Activated CD8-positive, alpha-beta T cell treated with anti-CD3 and anti-CD28 coated beads for 36 hours (primary cell): Measurements from ENCODE around the gene PIGL. TPM values are rescaled to one million over a fixed set of nuclear protein-coding genes. Genes with fewer than 3 reads are reported as not detected.

Experiments
- ATAC-seq: fragments of 200-7000 bp; cut with Tn5 transposase; one replicate; pipeline ENCODE4 v1.10.0; 2021; ENCODE audit warnings: mild to moderate bottlenecking, moderate library complexity
- CTCF ChIA-PET: fragments of 350-600 bp; sonication (Branson Sonifier 250); formaldehyde crosslinking; loops from one replicate; lab custom pipeline; 2021; ENCODE audit warnings: antibody characterized with exemption; lab: Charles Lee
- POLR2A ChIA-PET: fragments of 350-600 bp; sonication (Branson Sonifier 250); formaldehyde crosslinking; loops from one replicate; lab custom pipeline; 2021; ENCODE audit warnings: antibody characterized with exemption; lab: Charles Lee
- DNase-seq: peaks from one replicate; pipeline ENCODE4 v3.0.0-alpha.2; 2020
- H3K27ac Mint-ChIP-seq: one replicate; pipeline ENCODE4 v1.8.0; 2021; ENCODE audit warnings: mild to moderate bottlenecking, mixed read lengths
- H3K27me3 Mint-ChIP-seq: one replicate; pipeline ENCODE4 v1.8.0; 2021; ENCODE audit warnings: mixed read lengths
- H3K36me3 Mint-ChIP-seq: one replicate; pipeline ENCODE4 v1.8.0; 2021; ENCODE audit warnings: low read depth, mixed read lengths
- H3K4me1 Mint-ChIP-seq: one replicate; pipeline ENCODE4 v1.8.0; 2021; ENCODE audit warnings: low read depth, mixed read lengths
- H3K4me3 Mint-ChIP-seq: one replicate; pipeline ENCODE4 v1.8.0; 2021; ENCODE audit warnings: mild to moderate bottlenecking, moderate library complexity, mixed read lengths
- H3K9me3 Mint-ChIP-seq: one replicate; pipeline ENCODE4 v1.8.0; 2021; ENCODE audit warnings: mixed read lengths
- intact Hi-C: fragments of 100-400 bp; cut with micrococcal nuclease; formaldehyde crosslinking; loops from one replicate; pipeline ENCODE4 v1.10.0; 2022
- microRNA-seq: library from miRNA; unstranded; fragments of <30 nt; microRNA quantifications from one replicate; pipeline ENCODE4 v1.2.0, GENCODE V29; 2022; ENCODE audit warnings: borderline microRNAs expressed, borderline replicate concordance
- total RNA-seq, 2 experiments: library from RNA; stranded (reverse); gene quantifications; one replicate each; pipeline ENCODE4 v1.2.3, GENCODE V29; 2021
- TF ChIP-seq, protein P1 (sequence below): fragments of 200-600 bp; IDR thresholded peaks from one replicate; pipeline ENCODE4 v1.8.0; 2022; ENCODE audit warnings: antibody characterized with exemption, mild to moderate bottlenecking

Gene PIGL
- total RNA-seq, 2 experiments from 2014 or later = 45.0 to 48.6 TPM

GRCh38 chr17:16374146-16374938 lies 157.3 kb downstream of the PIGL start:
- intact Hi-C loops = no loop called here
- POLR2A ChIA-PET = interaction anchor here (0.7 kb wide), 1 partner anchor 107 kb away, joined by 3 read pairs; no protein-coding TSS in a partner anchor
- Mint-ChIP-seq H3K27ac (no peak overlapping the region), H3K27me3 (peaks cover 2% of the 10 kb centered on the region), H3K4me3 (no peak overlapping the region), H3K36me3 (no peaks in the 10 kb centered on the region), H3K4me1 (no peaks in the 10 kb centered on the region), H3K9me3 (no peaks in the 10 kb centered on the region)
- ATAC-seq (no peak), DNase-seq (no peak)
- CTCF ChIA-PET = interaction anchor here (0.9 to 5.0 kb wide), 3 partner anchors 9 to 11 kb away, joined by 3 to 40 read pairs (median 12); no protein-coding TSS in a partner anchor
- TF ChIP-seq, protein P1, sequence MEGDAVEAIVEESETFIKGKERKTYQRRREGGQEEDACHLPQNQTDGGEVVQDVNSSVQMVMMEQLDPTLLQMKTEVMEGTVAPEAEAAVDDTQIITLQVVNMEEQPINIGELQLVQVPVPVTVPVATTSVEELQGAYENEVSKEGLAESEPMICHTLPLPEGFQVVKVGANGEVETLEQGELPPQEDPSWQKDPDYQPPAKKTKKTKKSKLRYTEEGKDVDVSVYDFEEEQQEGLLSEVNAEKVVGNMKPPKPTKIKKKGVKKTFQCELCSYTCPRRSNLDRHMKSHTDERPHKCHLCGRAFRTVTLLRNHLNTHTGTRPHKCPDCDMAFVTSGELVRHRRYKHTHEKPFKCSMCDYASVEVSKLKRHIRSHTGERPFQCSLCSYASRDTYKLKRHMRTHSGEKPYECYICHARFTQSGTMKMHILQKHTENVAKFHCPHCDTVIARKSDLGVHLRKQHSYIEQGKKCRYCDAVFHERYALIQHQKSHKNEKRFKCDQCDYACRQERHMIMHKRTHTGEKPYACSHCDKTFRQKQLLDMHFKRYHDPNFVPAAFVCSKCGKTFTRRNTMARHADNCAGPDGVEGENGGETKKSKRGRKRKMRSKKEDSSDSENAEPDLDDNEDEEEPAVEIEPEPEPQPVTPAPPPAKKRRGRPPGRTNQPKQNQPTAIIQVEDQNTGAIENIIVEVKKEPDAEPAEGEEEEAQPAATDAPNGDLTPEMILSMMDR = no peak

Small RNA genes lying within 50 kb of the gene (microRNA-seq; reads per million reads assigned to microRNA genes)
- not detected for gene MIR1288

Other genes with a start within 250 kb of the PIGL start
- gene ZSWIM7, start 217.5 kb upstream of the PIGL start, total RNA-seq = 10 to 100 TPM; 14.5 to 18.2 TPM
- gene TTC19, start 217.4 kb upstream of the PIGL start, total RNA-seq = 10 to 100 TPM; 24.7 to 26.0 TPM
- 100 to 1,000 TPM; 123 TPM for gene NCOR1, start 1.7 kb upstream of the PIGL start, total RNA-seq
- 100 to 1,000 TPM; 139 to 142 TPM for gene CENPV, start 136.3 kb downstream of the PIGL start, total RNA-seq
- gene UBB, start 163.9 kb downstream of the PIGL start, total RNA-seq = 1,000 to 10,000 TPM; 1,334 to 1,337 TPM
- 10 to 100 TPM; 44.6 to 47.6 TPM for gene TRPV2, start 198.4 kb downstream of the PIGL start, total RNA-seq